Activated CD8-positive, alpha-beta memory T cell treated with anti-CD3 and anti-CD28 coated beads for 1 hour (primary cell): ENCODE measurements around the gene ERI3.
"Not testable (repeated sequence)": the region's sequence is repeated elsewhere in the genome, so short reads cannot be mapped to it uniquely, and the experiment has no call there.

Experiments used
- DNase-seq, 2 donors: peaks; one replicate each; pipeline ENCODE4 v3.0.0-alpha.2; 2020; ENCODE audit warnings: low read depth in 1 of 2; ENCODE audit errors: extremely low read depth in 1 of 2

Gene ERI3

GRCh38 chr1:44217809-44218410 lies 137.1 kb downstream of the ERI3 start:
- DNase-seq: peak; percentile 35 to 51

DNA sequence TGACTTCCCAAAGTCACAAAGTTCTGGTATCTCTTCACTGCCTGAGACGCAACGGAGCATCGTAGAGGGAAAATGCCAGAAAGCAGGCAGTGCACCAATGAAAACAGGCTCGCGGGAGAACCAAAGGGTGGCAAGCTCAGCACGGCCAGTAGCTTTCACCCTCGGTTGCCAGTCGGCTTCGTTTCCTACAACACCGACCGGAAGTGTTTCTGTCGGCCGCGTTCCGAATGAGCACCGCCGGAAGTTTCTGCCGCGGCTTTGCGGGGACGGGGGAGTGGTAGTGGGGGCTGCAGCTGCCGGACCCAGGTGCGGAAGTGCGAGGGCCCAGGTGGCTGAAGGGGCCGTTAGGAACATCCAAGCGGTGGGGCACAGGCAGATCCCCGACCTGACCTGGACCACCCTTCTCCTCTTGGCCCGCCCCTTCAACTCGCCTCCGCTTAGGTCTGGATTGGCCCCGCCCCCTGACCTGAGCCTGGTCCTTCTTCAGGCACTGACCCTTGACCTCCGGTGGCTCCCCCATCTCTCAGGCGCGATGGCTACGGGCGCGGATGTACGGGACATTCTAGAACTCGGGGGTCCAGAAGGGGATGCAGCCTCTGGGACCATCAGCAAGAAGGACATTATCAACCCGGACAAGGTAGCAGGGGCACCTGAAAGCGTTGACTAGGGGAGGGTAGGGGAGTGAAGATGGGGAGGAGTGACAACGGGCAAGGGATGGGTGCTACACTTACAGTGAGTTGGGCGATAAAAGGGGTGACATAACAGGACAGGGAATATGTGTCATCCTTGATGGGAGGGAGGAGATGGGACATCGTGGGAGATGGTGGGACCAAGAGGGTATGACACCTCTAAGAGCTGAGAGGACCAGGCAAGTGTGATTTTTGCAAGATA lies 141.6 kb downstream of the ERI3 start, which contains the start of gene DMAP1:
Gene DMAP1 (plus strand): TSS at position 250 of the 891 bp plus-strand sequence. CDS start 283 bp downstream, at position 533.
- DNase-seq: peak; percentile 63 to 73

DNA sequence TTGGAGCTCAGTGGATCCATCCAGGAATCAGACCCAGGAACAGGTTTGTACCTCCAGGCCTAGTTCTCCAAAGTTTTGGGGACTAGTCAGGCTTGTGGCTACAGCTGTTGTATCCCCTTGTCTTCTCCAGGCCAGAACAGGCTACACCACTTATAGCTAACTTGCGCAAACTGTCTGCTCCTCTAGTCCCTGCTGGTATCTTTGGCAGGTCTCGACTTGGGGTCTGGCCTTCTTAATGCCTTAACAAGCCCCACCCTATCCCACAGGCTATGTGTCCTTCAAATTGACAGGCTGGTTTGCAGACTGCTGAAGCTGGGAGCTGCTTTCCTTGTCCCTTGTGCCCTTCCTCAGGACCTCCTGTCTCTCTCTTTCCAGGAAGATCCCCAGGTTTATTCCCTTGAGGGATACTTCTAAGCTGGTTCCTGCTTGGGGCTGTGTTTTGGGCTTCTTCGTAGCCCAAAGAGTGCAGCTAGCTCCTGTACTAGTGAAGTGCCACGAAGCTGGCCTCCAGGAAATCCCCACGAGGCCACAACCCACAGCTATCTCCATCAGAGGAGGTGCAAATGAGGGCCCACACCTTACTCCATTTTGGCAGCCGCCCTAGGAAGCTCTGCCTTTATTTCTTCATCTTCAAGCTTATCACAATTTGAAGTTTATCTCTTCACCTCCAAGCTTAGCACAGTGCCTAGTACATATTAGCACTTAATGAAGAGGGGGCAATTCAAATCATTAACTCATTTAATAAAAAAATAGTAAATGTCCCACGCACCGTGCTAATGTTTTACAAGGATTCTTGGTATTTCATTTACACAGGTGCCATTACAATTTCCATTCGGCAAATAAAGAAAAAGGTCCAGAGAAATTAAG lies 142.5 kb downstream of the ERI3 start:
- DNase-seq: no peak

DNA sequence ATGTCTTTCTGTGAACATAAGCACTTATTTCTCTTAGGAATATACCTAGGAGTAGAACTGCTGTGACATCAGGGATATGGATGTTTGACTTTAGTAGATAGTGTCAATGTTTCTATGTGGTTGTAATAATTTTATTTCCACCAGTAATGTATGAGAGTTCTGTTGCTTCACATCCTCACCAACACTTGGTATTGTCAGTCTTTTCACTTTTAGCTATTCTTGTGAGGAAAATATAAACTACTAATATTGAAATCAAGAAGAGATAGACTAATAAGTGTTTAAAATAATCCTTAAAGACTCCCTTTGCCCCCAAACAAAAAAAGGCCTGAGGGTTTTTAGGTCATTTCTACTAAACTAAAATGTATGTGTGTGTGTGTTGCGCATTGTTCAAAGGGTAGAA lies 144.5 kb downstream of the ERI3 start:
- DNase-seq: no peak

- DNase-seq: no peak
Measured at GRCh38 chr1:44208226-44208625, 146.8 kb downstream of the ERI3 start.

DNA sequence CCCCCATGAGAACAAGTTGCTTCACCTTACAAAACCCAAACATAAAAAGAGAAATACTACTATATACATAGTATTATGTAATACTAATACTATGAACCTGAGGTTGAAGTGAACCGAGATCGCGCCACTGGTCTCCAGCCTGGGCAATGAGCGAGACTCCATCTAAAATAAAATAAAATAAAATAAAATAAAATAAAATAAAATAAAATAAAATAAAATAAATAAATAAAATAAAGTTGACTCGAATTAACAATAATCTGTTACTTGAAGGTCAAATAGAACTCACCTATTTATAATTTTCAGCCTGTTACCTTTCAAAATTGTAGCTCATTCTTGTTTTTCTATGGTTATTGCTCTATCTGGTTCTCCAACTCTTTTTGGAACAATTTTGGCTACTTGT lies 148.5 kb downstream of the ERI3 start:
- DNase-seq: not testable (repeated sequence)

DNA sequence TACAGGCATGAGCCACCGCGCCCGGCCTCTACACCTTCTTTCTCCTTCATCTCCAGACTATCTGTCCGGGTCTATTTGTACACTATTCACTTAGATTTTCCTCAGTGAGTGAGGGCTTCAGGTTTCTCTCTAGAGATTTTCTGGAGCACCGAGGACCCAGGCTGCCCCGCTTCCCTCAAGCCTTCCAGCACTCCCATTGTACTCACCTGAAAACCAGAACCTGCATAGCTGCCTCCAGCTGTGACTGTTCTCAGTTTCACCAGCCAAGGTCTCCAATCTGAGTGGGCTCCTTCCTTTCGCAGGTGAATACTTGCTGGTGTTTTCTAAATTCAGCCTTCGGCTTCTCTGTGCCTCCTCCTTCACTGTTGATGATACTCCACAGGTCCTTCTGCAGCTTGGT lies 154.7 kb downstream of the ERI3 start:
- DNase-seq: no peak

DNA sequence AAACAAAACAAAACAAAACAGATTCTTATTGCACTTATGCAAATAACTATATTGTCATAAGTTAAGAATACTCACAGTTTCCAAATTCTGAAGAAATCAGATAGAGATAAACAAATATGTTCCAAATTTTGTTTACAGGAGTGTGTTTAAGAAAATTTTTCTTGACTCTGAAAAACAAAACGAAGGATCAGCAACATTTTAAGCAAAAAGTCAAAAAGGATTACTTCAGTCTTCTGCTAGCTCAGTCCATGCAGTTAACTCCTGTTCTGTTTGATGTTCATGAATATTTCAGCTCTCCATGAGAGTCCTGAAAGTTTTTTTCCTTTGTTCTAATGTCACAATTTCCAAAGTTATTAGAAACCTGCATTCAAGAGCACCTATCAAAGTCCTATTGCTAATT lies 180.4 kb downstream of the ERI3 start:
- no peak for DNase-seq
